Spleen (tissue), 7 donors: Measurements from ENCODE around the gene ZCWPW1.

ENCODE experiments used
- POLR2A ChIP-seq, 3 donors: fragments of 450-650 bp; IDR thresholded peaks; one replicate each; pipeline ENCODE4 v1.5.1; 2017; ENCODE audit warnings: antibody characterized with exemption in 3 of 3, mild to moderate bottlenecking in 1 of 3
- POLR2AphosphoS5 ChIP-seq, 3 donors: sonication (generic); formaldehyde crosslinking; IDR thresholded peaks; one replicate each; pipeline ENCODE4 v1.5.1; 2017; ENCODE audit warnings: antibody characterized with exemption in 3 of 3
- TF ChIP-seq, protein P1 (sequence below), 11 experiments: fragments of 200-600 bp in 7 of 11; fragments of 450-650 bp in 4 of 11; sonication (generic) in 4 of 11; IDR thresholded peaks in 8 of 11; conservative IDR thresholded peaks in 3 of 11; 1 replicate in 7 of 11; 2 replicates in 4 of 11; pipeline versions ENCODE4 v1.4.0 to v1.8.0; 2016 to 2021; ENCODE audit warnings: antibody characterized with exemption in 11 of 11, inconsistent platforms in 4 of 11, mild to moderate bottlenecking in 1 of 11
- donor health status: DM: no; HTN: no; CAD: no; lungs with moderate emphysema.
- donor health status: DM: no; HTN: no; CAD: no.
- donor health status: DM: no; HTN: no; CAD: no.

DNA sequence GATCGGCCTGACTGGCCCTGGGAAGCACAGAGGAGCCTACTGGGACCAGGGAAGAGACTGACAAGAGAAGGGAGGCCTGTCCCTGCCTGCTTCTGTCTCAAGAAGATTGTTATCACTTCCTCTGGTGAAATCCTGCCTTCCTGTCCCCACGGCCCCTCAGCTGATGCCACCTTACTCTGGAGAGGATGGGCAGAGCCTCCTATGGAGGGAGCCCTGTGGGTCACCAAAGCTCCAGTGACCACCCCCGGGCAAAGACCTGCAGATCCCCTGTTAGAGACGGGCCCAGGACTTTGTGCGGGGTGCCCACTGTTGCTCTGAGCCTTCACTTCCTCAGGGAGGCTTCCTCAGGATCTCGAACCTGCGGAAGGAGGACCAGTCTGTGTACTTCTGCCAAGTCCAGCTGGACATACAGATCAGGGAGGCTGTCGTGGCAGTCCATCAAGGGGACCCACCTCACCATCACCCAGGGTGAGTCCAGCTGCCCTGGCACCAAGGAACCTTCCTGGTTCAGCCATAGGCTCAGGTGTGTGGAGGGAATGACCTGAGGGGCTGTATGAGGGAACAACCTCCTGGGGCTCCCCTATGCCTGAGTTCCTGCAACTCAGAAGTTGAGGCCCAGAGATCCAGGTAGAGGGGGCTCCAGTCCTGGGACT is 72.0 kb downstream of the ZCWPW1 start:
- TF ChIP-seq POLR2A (IDR thresholded peaks at IDR 0.05) (no peak), POLR2AphosphoS5 (IDR thresholded peaks at IDR 0.05) (no peak)
- TF ChIP-seq, protein P1, sequence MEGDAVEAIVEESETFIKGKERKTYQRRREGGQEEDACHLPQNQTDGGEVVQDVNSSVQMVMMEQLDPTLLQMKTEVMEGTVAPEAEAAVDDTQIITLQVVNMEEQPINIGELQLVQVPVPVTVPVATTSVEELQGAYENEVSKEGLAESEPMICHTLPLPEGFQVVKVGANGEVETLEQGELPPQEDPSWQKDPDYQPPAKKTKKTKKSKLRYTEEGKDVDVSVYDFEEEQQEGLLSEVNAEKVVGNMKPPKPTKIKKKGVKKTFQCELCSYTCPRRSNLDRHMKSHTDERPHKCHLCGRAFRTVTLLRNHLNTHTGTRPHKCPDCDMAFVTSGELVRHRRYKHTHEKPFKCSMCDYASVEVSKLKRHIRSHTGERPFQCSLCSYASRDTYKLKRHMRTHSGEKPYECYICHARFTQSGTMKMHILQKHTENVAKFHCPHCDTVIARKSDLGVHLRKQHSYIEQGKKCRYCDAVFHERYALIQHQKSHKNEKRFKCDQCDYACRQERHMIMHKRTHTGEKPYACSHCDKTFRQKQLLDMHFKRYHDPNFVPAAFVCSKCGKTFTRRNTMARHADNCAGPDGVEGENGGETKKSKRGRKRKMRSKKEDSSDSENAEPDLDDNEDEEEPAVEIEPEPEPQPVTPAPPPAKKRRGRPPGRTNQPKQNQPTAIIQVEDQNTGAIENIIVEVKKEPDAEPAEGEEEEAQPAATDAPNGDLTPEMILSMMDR (IDR thresholded peaks at IDR 0.05 in 8 of 11, conservative IDR thresholded peaks at IDR 0.05 in 3 of 11), result no peak
